Large intestine (tissue), 12 donors: ENCODE results near the gene MBTPS2. TPM values are rescaled to one million over a fixed set of nuclear protein-coding genes. Genes with fewer than 3 reads are reported as not detected.

Experiments used
- DNase-seq, 2 donors: peaks; one replicate each; pipeline versions ENCODE4 v3.0.0 to v3.0.0-alpha.2; 2013
- H3K27ac ChIP-seq: one replicate; pipeline ENCODE4 v1.5.1; 2013; ENCODE audit warnings: low read length
- H3K27me3 ChIP-seq: 2 replicates; pipeline ENCODE4 v1.6.1; 2013; ENCODE audit warnings: low read length; ENCODE audit not compliant: control insufficient read depth, insufficient read depth
- H3K36me3 ChIP-seq: 2 replicates; pipeline ENCODE4 v1.6.1; 2013; ENCODE audit warnings: low read length; ENCODE audit not compliant: control insufficient read depth, insufficient read depth
- H3K4me1 ChIP-seq: one replicate; pipeline ENCODE4 v1.6.1; 2013; ENCODE audit warnings: low read length; ENCODE audit not compliant: control insufficient read depth, insufficient read depth
- H3K4me3 ChIP-seq: one replicate; pipeline ENCODE4 v1.5.1; 2013; ENCODE audit warnings: low read length
- H3K9me3 ChIP-seq: one replicate; pipeline ENCODE4 v1.6.1; 2013; ENCODE audit warnings: mild to moderate bottlenecking, low read depth, low read length, moderate library complexity; ENCODE audit not compliant: control insufficient read depth
- WGBS: methylation state at CpG from one replicate; pipeline ENCODE4 v1.1.5; 2013; ENCODE audit warnings: low lambda C conversion rate; ENCODE audit not compliant: insufficient coverage; 5-methylcytosine and 5-hydroxymethylcytosine counted together
- long read RNA-seq, 11 donors: transcript quantifications; one replicate each; lab custom pipeline, GENCODE V29; 2026
- polyA plus RNA-seq: library from polyadenylated mRNA; unstranded; fragments of 120-200 nt; gene quantifications from one replicate; pipeline ENCODE4 v1.2.1, GENCODE V29; 2013

MBTPS2 gene
- polyA plus RNA-seq: 19.1 TPM
- long read RNA-seq, donor 1, full-length matches to known transcripts: 5 of 5 reads
- long read RNA-seq, donor 1, partial matches to known transcripts: 0 of 5 reads
- long read RNA-seq, donor 1, other reads (novel, unspliced or antisense): 0 of 5 reads
- long read RNA-seq, donor 2, full-length matches to known transcripts: 8 of 8 reads
- long read RNA-seq, donor 2, partial matches to known transcripts: 0 of 8 reads
- long read RNA-seq, donor 2, other reads (novel, unspliced or antisense): 0 of 8 reads
- long read RNA-seq, donor 3, full-length matches to known transcripts: 7 of 7 reads
- long read RNA-seq, donor 3, partial matches to known transcripts: 0 of 7 reads
- long read RNA-seq, donor 3, other reads (novel, unspliced or antisense): 0 of 7 reads
- long read RNA-seq, donor 4, full-length matches to known transcripts: 1 of 1 reads
- long read RNA-seq, donor 4, partial matches to known transcripts: 0 of 1 reads
- long read RNA-seq, donor 4, other reads (novel, unspliced or antisense): 0 of 1 reads
- long read RNA-seq, donor 5, full-length matches to known transcripts: 6 of 6 reads
- long read RNA-seq, donor 5, partial matches to known transcripts: 0 of 6 reads
- long read RNA-seq, donor 5, other reads (novel, unspliced or antisense): 0 of 6 reads
- long read RNA-seq, donor 6, full-length matches to known transcripts: 8 of 8 reads
- long read RNA-seq, donor 6, partial matches to known transcripts: 0 of 8 reads
- long read RNA-seq, donor 6, other reads (novel, unspliced or antisense): 0 of 8 reads
- long read RNA-seq, donor 7, full-length matches to known transcripts: 2 of 2 reads
- long read RNA-seq, donor 7, partial matches to known transcripts: 0 of 2 reads
- long read RNA-seq, donor 7, other reads (novel, unspliced or antisense): 0 of 2 reads
- long read RNA-seq, donor 8, full-length matches to known transcripts: 4 of 4 reads
- long read RNA-seq, donor 8, partial matches to known transcripts: 0 of 4 reads
- long read RNA-seq, donor 8, other reads (novel, unspliced or antisense): 0 of 4 reads
- long read RNA-seq, donor 9, full-length matches to known transcripts: 2 of 2 reads
- long read RNA-seq, donor 9, partial matches to known transcripts: 0 of 2 reads
- long read RNA-seq, donor 9, other reads (novel, unspliced or antisense): 0 of 2 reads
- long read RNA-seq, donor 10, full-length matches to known transcripts: 6 of 6 reads
- long read RNA-seq, donor 10, partial matches to known transcripts: 0 of 6 reads
- long read RNA-seq, donor 10, other reads (novel, unspliced or antisense): 0 of 6 reads
- long read RNA-seq, donor 11, full-length matches to known transcripts: 2 of 2 reads
- long read RNA-seq, donor 11, partial matches to known transcripts: 0 of 2 reads
- long read RNA-seq, donor 11, other reads (novel, unspliced or antisense): 0 of 2 reads

DNA sequence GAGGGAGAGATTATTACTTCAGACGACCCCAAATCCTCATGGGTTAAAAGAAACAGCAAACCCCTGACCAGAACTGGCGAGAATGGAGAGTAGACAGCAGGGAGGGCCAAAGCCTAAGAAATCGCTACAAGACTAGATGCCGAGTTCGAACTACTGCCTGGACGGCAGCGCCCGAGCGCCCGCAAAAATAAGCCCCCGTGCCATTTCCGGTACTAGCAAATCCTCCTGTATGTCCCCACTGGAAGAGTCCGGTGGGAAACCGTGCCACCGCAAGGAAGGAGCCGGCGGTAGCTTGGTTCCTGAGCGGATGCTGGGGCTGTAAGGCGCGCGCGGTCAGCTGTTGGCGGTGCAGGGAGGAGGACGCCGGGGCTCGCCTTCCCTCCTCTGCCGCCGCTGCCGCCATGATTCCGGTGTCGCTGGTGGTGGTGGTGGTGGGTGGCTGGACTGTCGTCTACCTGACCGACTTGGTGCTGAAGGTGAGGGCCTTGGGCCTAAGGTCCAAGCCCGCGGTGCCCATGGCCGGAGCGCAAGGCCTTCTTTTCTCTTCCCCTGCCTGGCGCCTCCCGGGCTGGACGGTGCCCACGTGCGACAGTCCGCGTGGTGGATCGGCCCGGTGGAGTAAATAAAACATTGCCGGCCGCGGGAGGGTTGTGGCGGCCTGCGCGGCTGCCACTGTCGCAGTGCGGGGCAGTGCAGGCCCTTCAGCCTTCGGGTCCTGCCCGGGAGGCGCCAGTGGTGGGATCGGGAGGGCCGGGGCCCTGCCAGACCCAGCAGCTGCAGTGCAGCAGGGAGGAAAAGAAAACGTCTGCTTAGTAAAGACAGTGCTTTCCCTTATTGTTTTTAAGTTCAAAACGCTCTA, at the start of gene MBTPS2:
Gene MBTPS2 (plus strand): TSS at position 284 of the 859 bp plus-strand sequence. CDS start 118 bp downstream, at position 402.
- Histone ChIP-seq H3K27me3 (no peaks in the 10 kb centered on the region), H3K27ac (peak within 1 kb of the TSS; percentile 81), H3K36me3 (peaks cover 4% of the 10 kb centered on the region), H3K9me3 (no peaks in the 10 kb centered on the region), H3K4me1 (no peaks in the 10 kb centered on the region), H3K4me3 (peak within 1 kb of the TSS; percentile 80)
- DNase-seq: peak; percentile 81 to 87
- WGBS: no CpG with 5 or more reads among the region's 61 CpGs

GRCh38 chrX:21798677-21799219, 40.7 kb upstream of the MBTPS2 start:
- Histone ChIP-seq H3K27ac (no peak overlapping the region), H3K36me3 (no peaks in the 10 kb centered on the region), H3K27me3 (no peaks in the 10 kb centered on the region), H3K4me1 (peaks cover 9% of the 10 kb centered on the region), H3K9me3 (no peaks in the 10 kb centered on the region), H3K4me3 (no peak overlapping the region)
- no CpG with 5 or more reads among the region's 6 CpGs for WGBS
- no peak for DNase-seq

DNA sequence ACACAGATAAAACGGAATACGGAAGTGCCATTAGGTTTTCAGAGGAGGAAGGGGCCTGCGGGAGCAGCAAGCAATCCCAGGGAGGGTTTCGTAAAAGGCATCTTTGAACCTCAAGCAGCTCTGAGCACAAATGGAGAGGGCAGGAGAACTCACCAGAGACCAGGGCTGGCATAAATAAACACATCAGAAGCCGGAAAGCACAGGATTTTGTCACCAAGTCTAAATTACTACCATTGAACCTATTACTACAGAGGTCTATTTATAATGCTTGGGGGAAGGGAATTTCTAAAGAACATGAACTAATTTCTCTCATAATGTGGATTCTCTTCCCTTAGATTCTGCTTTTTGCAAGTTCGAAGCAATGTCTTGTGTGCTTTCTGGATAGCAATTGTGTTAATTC, 39.6 kb upstream of the MBTPS2 start:
- Histone ChIP-seq H3K27me3 (no peaks in the 10 kb centered on the region), H3K36me3 (no peaks in the 10 kb centered on the region), H3K4me3 (no peak overlapping the region), H3K4me1 (peaks cover 12% of the 10 kb centered on the region), H3K27ac (no peak overlapping the region), H3K9me3 (no peaks in the 10 kb centered on the region)
- WGBS: no CpG with 5 or more reads among the region's 6 CpGs
- DNase-seq: no peak

DNA sequence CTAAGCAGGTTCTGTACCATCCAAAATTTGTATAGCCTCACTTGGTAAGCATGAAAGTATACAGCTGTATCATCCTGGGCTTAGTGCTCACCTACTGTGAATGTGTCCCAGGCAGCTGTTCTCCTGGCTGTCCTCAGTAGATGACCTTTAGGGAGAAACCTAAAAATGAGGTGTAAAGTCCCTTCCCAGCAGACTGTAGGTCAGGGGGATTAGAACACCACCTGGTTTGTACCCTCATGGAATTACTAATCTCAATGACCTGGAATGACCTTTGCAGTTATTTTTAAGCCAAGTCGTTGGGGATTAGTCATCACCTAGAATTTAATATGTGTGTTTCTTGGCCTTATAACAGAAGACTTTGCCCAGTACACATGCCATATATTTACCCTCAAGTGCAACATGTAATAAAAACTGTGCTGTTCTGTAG, 39.1 kb upstream of the MBTPS2 start:
- no CpG with 5 or more reads among the region's 1 CpG for WGBS
- Histone ChIP-seq H3K27ac (no peak overlapping the region), H3K9me3 (no peaks in the 10 kb centered on the region), H3K4me1 (peaks cover 12% of the 10 kb centered on the region), H3K36me3 (no peaks in the 10 kb centered on the region), H3K27me3 (no peaks in the 10 kb centered on the region), H3K4me3 (no peak overlapping the region)
- DNase-seq: no peak

GRCh38 chrX:21802054-21802670, 37.3 kb upstream of the MBTPS2 start:
- Histone ChIP-seq H3K27me3 (no peaks in the 10 kb centered on the region), H3K27ac (no peak overlapping the region), H3K4me3 (no peak overlapping the region), H3K4me1 (peaks cover 12% of the 10 kb centered on the region), H3K36me3 (no peaks in the 10 kb centered on the region), H3K9me3 (no peaks in the 10 kb centered on the region)
- DNase-seq: no peak
- no CpG with 5 or more reads among the region's 7 CpGs for WGBS

DNA sequence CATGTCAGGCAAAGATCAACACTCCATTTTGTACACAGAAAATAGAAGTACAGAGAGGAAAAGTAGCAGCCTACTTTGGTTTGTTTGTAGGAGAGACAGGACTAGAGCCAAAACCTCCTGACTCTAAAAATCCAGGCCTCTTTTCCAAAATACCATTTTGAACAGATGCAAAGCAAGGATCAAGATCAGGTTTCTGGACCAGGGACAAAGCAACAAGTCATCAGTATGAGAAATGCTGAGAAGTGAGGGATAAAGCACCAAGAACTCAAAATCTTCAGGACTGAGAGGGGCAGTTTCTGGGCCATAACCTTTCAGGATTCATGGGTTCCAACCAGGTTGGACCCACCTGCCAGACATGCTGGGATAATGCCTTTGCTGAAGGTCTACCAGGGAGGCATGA, 36.6 kb upstream of the MBTPS2 start:
- peaks cover 12% of the 10 kb centered on the region for H3K4me1 ChIP-seq
- no peak overlapping the region for H3K4me3 ChIP-seq
- H3K27ac ChIP-seq: peak overlapping the region; percentile 31
- H3K36me3 ChIP-seq: no peaks in the 10 kb centered on the region
- no peak for DNase-seq
- no peaks in the 10 kb centered on the region for H3K9me3 ChIP-seq
- H3K27me3 ChIP-seq: no peaks in the 10 kb centered on the region

- Histone ChIP-seq H3K4me3 (no peak overlapping the region), H3K9me3 (no peaks in the 10 kb centered on the region), H3K27me3 (no peaks in the 10 kb centered on the region), H3K4me1 (peaks cover 12% of the 10 kb centered on the region), H3K27ac (no peak overlapping the region), H3K36me3 (no peaks in the 10 kb centered on the region)
- DNase-seq: peak in 1 of 2 donors; percentile 40
Observed at GRCh38 chrX:21806691-21807090, 32.7 kb upstream of the MBTPS2 start.

GRCh38 chrX:21811832-21812231, 27.6 kb upstream of the MBTPS2 start:
- no peaks in the 10 kb centered on the region for H3K36me3 ChIP-seq
- no CpG with 5 or more reads among the region's 1 CpG for WGBS
- H3K4me1 ChIP-seq: no peaks in the 10 kb centered on the region
- H3K4me3 ChIP-seq: no peak overlapping the region
- no peaks in the 10 kb centered on the region for H3K27me3 ChIP-seq
- DNase-seq: no peak
- H3K27ac ChIP-seq: no peak overlapping the region
- no peaks in the 10 kb centered on the region for H3K9me3 ChIP-seq

- no peaks in the 10 kb centered on the region for H3K4me1 ChIP-seq
- H3K36me3 ChIP-seq: no peaks in the 10 kb centered on the region
- no peak overlapping the region for H3K4me3 ChIP-seq
- WGBS: no CpG with 5 or more reads among the region's 2 CpGs
- no peak for DNase-seq
- H3K27ac ChIP-seq: no peak overlapping the region
- no peaks in the 10 kb centered on the region for H3K27me3 ChIP-seq
- H3K9me3 ChIP-seq: no peaks in the 10 kb centered on the region
Observed at GRCh38 chrX:21812628-21813027, 26.8 kb upstream of the MBTPS2 start.
